Esophagus squamous epithelium (tissue), 4 donors: ENCODE results near the gene FAM131C.

Source experiments
- CTCF ChIP-seq, 6 experiments: fragments of 450-650 bp in 4 of 6; fragments of 200-600 bp in 2 of 6; sonication (generic) in 2 of 6; IDR thresholded peaks; one replicate each; pipeline ENCODE4 v1.5.1; 2016 to 2019; ENCODE audit warnings: antibody characterized with exemption in 6 of 6, mild to moderate bottlenecking in 4 of 6, moderate library complexity in 4 of 6
- POLR2A ChIP-seq, 4 donors: fragments of 450-650 bp; IDR thresholded peaks; one replicate each; pipeline ENCODE4 v1.6.1; 2017; ENCODE audit warnings: antibody characterized with exemption in 4 of 4, mild to moderate bottlenecking in 4 of 4, moderate library complexity in 3 of 4

- no peak for TF ChIP-seq POLR2A (IDR thresholded peaks at IDR 0.05)
- no peak for TF ChIP-seq CTCF (IDR thresholded peaks at IDR 0.05)
Measured at GRCh38 chr1:16018749-16019643, 54.5 kb downstream of the FAM131C start.
